ENCODE measurements around the gene CCDC150.

CCDC150 gene

DNA sequence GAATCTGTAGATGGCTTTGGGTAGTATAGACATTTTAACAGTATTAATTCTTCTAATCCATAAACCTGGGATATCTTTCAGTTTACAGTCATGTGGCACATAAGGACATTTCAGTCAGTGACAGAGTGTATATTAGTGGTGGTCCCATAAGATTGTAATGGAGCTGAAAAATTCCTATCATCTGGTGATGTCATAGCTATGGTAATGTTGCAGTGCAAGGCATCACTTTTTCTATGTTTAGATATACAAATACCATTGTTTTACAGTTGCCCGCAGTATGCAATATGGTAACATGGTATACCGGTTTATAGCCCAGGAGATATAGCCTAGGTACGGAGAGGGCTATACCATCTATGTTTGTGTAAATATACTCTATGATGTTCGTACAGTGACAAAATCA, 9.7 kb downstream of the CCDC150 start:
- no peaks in the 10 kb centered on the region for H3K4me1 ChIP-seq (ENCODE audit: control insufficient read depth, insufficient read depth, low read length)
- H3K9ac ChIP-seq (ENCODE audit: low read length): no peak overlapping the region
- H3K36me3 ChIP-seq (ENCODE audit: control insufficient read depth, insufficient read depth, low read length): no peaks in the 10 kb centered on the region
- no peaks in the 10 kb centered on the region for H3K27me3 ChIP-seq (ENCODE audit: control insufficient read depth, insufficient read depth, low read length)
- H3K27ac ChIP-seq (ENCODE audit: low read depth, low read length): no peak overlapping the region
- no peak overlapping the region for H3K4me3 ChIP-seq (ENCODE audit: low read length)

DNA sequence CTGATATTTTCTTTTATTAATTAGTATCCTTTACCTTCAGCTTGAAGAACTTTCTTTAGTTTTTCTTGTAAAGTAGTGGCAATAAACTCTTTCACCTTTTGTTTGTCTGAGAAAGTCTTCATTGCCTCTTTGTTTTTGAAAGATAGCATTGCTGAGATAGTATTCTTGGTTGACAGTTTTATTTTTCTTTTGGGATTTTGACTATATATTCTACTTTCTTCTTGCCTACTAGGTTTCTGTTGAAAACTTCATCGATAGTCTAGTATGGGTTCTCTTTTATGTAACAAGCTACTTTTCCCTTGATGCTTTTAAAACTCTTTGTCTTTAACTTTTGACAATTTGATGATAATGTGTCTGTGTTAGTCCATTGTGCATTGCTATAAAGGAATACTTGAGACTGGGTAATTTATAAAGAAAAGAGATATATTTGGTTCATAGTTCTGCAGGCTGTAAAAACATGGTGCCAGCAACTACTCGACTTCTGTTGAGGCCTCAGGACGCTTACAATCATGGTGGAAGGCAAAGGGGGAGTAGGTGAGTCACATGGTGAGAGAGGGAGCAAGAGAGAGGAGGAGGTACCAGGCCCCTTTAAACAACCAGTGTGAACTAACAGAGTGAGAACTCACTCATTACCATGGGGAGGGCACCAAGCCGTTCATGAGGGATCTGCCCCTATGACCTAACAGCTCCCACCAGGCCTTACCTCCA, 12.0 kb downstream of the CCDC150 start:
- no peak overlapping the region for H3K9ac ChIP-seq (ENCODE audit: low read length)
- no peaks in the 10 kb centered on the region for H3K36me3 ChIP-seq (ENCODE audit: control insufficient read depth, insufficient read depth, low read length)
- no peaks in the 10 kb centered on the region for H3K4me1 ChIP-seq (ENCODE audit: control insufficient read depth, insufficient read depth, low read length)
- H3K27ac ChIP-seq (ENCODE audit: low read depth, low read length): no peak overlapping the region
- H3K4me3 ChIP-seq (ENCODE audit: low read length): no peak overlapping the region
- H3K27me3 ChIP-seq (ENCODE audit: control insufficient read depth, insufficient read depth, low read length): no peaks in the 10 kb centered on the region

GRCh38 chr2:196652869-196653268, 13.4 kb downstream of the CCDC150 start:
- Histone ChIP-seq H3K27me3 (ENCODE audit: control insufficient read depth, insufficient read depth, low read length) (no peaks in the 10 kb centered on the region), H3K27ac (ENCODE audit: low read depth, low read length) (no peak overlapping the region), H3K4me1 (ENCODE audit: control insufficient read depth, insufficient read depth, low read length) (no peaks in the 10 kb centered on the region), H3K36me3 (ENCODE audit: control insufficient read depth, insufficient read depth, low read length) (no peaks in the 10 kb centered on the region), H3K9ac (ENCODE audit: low read length) (no peak overlapping the region), H3K4me3 (ENCODE audit: low read length) (no peak overlapping the region)

DNA sequence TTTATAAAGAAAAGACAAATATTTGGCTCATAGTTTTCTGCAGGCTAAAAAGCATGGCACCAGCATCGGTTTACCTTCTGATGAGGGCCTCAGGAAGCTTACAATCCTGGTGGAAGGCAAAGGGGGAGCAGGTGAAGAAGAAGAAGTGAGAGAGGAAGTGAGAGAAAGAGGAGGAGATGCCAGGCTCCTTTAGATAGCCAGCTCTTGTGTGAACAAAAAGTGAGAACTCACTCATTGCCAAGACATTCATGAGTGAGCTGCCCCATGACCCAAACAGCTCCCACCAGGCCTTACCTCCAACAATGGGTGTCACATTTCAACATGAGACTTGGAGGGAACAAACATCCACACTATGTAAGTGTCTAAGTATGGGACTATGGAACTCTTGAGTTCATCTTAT, 14.3 kb downstream of the CCDC150 start:
- no peak overlapping the region for H3K27ac ChIP-seq (ENCODE audit: low read depth, low read length)
- no peak overlapping the region for H3K9ac ChIP-seq (ENCODE audit: low read length)
- no peaks in the 10 kb centered on the region for H3K27me3 ChIP-seq (ENCODE audit: control insufficient read depth, insufficient read depth, low read length)
- H3K36me3 ChIP-seq (ENCODE audit: control insufficient read depth, insufficient read depth, low read length): no peaks in the 10 kb centered on the region
- no peaks in the 10 kb centered on the region for H3K4me1 ChIP-seq (ENCODE audit: control insufficient read depth, insufficient read depth, low read length)
- H3K4me3 ChIP-seq (ENCODE audit: low read length): no peak overlapping the region

GRCh38 chr2:196655761-196656160, 16.2 kb downstream of the CCDC150 start:
- Histone ChIP-seq H3K4me3 (ENCODE audit: low read length) (no peak overlapping the region), H3K9ac (ENCODE audit: low read length) (no peak overlapping the region), H3K27me3 (ENCODE audit: control insufficient read depth, insufficient read depth, low read length) (no peaks in the 10 kb centered on the region)

GRCh38 chr2:196657333-196657732, 17.8 kb downstream of the CCDC150 start:
- Histone ChIP-seq H3K36me3 (ENCODE audit: control insufficient read depth, insufficient read depth, low read length) (no peaks in the 10 kb centered on the region), H3K9ac (ENCODE audit: low read length) (no peak overlapping the region), H3K27ac (ENCODE audit: low read depth, low read length) (no peak overlapping the region), H3K4me3 (ENCODE audit: low read length) (no peak overlapping the region), H3K27me3 (ENCODE audit: control insufficient read depth, insufficient read depth, low read length) (no peaks in the 10 kb centered on the region), H3K4me1 (ENCODE audit: control insufficient read depth, insufficient read depth, low read length) (no peaks in the 10 kb centered on the region)

More at GRCh38 chr2:196655761-196656160, 16.2 kb downstream of the CCDC150 start:
- no peak overlapping the region for H3K27ac ChIP-seq (ENCODE audit: low read depth, low read length)
- H3K36me3 ChIP-seq (ENCODE audit: control insufficient read depth, insufficient read depth, low read length): no peaks in the 10 kb centered on the region
- H3K4me1 ChIP-seq (ENCODE audit: control insufficient read depth, insufficient read depth, low read length): no peaks in the 10 kb centered on the region

DNA sequence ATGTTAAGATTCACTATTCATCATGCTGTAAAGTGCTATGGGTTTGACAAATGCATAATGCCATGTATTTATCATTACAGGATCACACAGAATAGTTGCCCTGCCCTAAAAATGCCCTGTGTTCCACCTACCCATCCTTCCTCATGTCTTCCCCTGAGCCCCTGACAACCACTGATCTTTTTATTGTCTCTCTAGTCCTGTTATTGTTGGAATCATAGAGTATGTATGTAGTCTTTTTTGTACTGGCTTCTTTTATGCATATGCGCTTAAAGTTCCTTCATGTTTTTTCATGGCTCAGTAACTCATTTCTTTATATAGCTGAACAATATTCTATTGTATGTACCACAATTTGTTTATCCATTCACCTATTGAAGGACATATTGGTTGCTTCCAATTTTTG, 20.3 kb downstream of the CCDC150 start:
- Histone ChIP-seq H3K27me3 (ENCODE audit: control insufficient read depth, insufficient read depth, low read length) (no peaks in the 10 kb centered on the region), H3K4me3 (ENCODE audit: low read length) (no peak overlapping the region), H3K9ac (ENCODE audit: low read length) (no peak overlapping the region), H3K27ac (ENCODE audit: low read depth, low read length) (no peak overlapping the region), H3K4me1 (ENCODE audit: control insufficient read depth, insufficient read depth, low read length) (no peaks in the 10 kb centered on the region), H3K36me3 (ENCODE audit: control insufficient read depth, insufficient read depth, low read length) (no peaks in the 10 kb centered on the region)

- Histone ChIP-seq H3K4me1 (ENCODE audit: control insufficient read depth, insufficient read depth, low read length) (no peaks in the 10 kb centered on the region), H3K27ac (ENCODE audit: low read depth, low read length) (no peak overlapping the region), H3K9ac (ENCODE audit: low read length) (no peak overlapping the region), H3K27me3 (ENCODE audit: control insufficient read depth, insufficient read depth, low read length) (no peaks in the 10 kb centered on the region), H3K36me3 (ENCODE audit: control insufficient read depth, insufficient read depth, low read length) (no peaks in the 10 kb centered on the region), H3K4me3 (ENCODE audit: low read length) (no peak overlapping the region)
Measured at GRCh38 chr2:196660244-196660643, 20.7 kb downstream of the CCDC150 start.

GRCh38 chr2:196670342-196670741, 30.8 kb downstream of the CCDC150 start:
- Histone ChIP-seq H3K27ac (ENCODE audit: low read depth, low read length) (no peak overlapping the region), H3K9ac (ENCODE audit: low read length) (no peak overlapping the region), H3K4me1 (ENCODE audit: control insufficient read depth, insufficient read depth, low read length) (no peaks in the 10 kb centered on the region), H3K36me3 (ENCODE audit: control insufficient read depth, insufficient read depth, low read length) (no peaks in the 10 kb centered on the region), H3K4me3 (ENCODE audit: low read length) (no peak overlapping the region), H3K27me3 (ENCODE audit: control insufficient read depth, insufficient read depth, low read length) (no peaks in the 10 kb centered on the region)

DNA sequence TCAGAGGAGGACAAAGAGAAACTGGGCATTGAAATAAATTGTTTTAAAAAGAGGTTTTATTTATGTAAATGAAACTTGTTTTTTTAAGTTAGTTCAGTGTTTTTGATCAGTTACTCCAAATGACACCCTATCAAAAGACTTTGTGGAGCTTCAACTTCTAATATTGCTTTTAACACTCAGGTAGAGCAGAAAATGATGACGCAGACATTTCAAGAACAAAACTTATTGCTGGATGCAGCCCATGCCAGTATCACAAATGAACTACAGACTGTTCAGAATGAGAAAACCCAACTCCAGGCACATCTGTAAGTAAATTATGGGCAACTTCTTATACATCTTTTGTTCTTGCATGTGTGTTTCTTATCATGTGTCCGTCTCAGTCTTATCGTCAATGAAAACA, 36.4 kb downstream of the CCDC150 start:
- H3K4me1 ChIP-seq (ENCODE audit: control insufficient read depth, insufficient read depth, low read length): no peaks in the 10 kb centered on the region
- no peaks in the 10 kb centered on the region for H3K36me3 ChIP-seq (ENCODE audit: control insufficient read depth, insufficient read depth, low read length)
- H3K9ac ChIP-seq (ENCODE audit: low read length): no peak overlapping the region
- H3K4me3 ChIP-seq (ENCODE audit: low read length): no peak overlapping the region
- H3K27ac ChIP-seq (ENCODE audit: low read depth, low read length): no peak overlapping the region
- H3K27me3 ChIP-seq (ENCODE audit: control insufficient read depth, insufficient read depth, low read length): no peaks in the 10 kb centered on the region

DNA sequence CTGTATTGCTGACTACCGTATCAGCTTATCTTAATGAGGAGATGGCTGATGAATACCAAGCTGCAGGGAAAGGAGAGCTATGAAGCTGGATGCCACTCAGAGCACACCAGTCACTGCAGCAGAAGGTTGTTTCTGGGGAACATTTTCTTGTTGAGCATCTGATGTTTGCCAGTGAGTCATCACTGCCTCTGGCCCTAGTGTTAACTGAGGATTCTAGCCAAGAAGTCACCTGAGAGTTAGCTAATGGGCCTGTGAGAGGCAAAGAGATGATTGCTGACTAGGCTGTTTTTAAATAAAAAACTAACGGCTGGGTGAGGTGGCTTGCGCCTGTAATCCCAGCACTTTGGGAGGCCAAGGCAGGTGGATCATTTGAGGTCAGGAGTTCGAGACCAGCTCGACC, 37.9 kb downstream of the CCDC150 start:
- Histone ChIP-seq H3K9ac (ENCODE audit: low read length) (no peak overlapping the region), H3K4me3 (ENCODE audit: low read length) (no peak overlapping the region), H3K27me3 (ENCODE audit: control insufficient read depth, insufficient read depth, low read length) (no peaks in the 10 kb centered on the region), H3K4me1 (ENCODE audit: control insufficient read depth, insufficient read depth, low read length) (no peaks in the 10 kb centered on the region), H3K36me3 (ENCODE audit: control insufficient read depth, insufficient read depth, low read length) (no peaks in the 10 kb centered on the region), H3K27ac (ENCODE audit: low read depth, low read length) (no peak overlapping the region)

DNA sequence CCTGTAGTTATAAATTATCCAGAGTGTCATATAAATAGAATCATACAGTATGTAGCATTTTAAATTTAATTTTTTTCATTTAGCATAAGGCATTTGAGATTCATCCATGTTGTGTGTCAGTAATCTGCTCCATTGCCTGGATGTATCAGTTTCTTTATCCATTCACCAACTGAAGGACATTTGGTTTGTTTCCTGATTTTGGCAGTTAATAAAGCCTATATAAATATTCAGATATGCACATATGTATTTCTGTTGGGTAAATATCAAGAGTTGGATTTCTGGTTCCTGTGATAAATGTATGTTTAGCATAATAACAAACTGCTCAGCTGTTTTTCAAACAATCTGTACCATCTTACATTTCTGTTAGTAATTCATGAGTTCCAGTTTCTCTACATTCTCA, 39.9 kb downstream of the CCDC150 start:
- Histone ChIP-seq H3K4me3 (ENCODE audit: low read length) (no peak overlapping the region), H3K4me1 (ENCODE audit: control insufficient read depth, insufficient read depth, low read length) (no peaks in the 10 kb centered on the region), H3K27ac (ENCODE audit: low read depth, low read length) (no peak overlapping the region), H3K36me3 (ENCODE audit: control insufficient read depth, insufficient read depth, low read length) (no peaks in the 10 kb centered on the region), H3K9ac (ENCODE audit: low read length) (no peak overlapping the region), H3K27me3 (ENCODE audit: control insufficient read depth, insufficient read depth, low read length) (no peaks in the 10 kb centered on the region)

GRCh38 chr2:196681510-196681909, 42.0 kb downstream of the CCDC150 start:
- Histone ChIP-seq H3K27ac (ENCODE audit: low read depth, low read length) (no peak overlapping the region), H3K9ac (ENCODE audit: low read length) (no peak overlapping the region), H3K36me3 (ENCODE audit: control insufficient read depth, insufficient read depth, low read length) (no peaks in the 10 kb centered on the region), H3K4me1 (ENCODE audit: control insufficient read depth, insufficient read depth, low read length) (no peaks in the 10 kb centered on the region), H3K4me3 (ENCODE audit: low read length) (no peak overlapping the region), H3K27me3 (ENCODE audit: control insufficient read depth, insufficient read depth, low read length) (no peaks in the 10 kb centered on the region)

Measured in rectal smooth muscle tissue (tissue), 1 donor.